GM21423 (cell line): Measurements from ENCODE around the gene MICAL1.
"Not testable (repeated sequence)": the region's sequence is repeated elsewhere in the genome, so short reads cannot be mapped to it uniquely, and the experiment has no call there.

Experiments
- ATAC-seq: cut with Tn5 transposase; IDR thresholded peaks from one replicate; pipeline ENCODE4 v1.9.1; 2021; ENCODE audit warnings: mild to moderate bottlenecking, moderate library complexity; ENCODE audit not compliant: unreplicated experiment

The MICAL1 gene

GRCh38 chr6:109478222-109478805, 22.7 kb upstream of the MICAL1 start:
- no peak for ATAC-seq

- ATAC-seq = peak; percentile 63
Observed at GRCh38 chr6:109477725-109478124, 22.2 kb upstream of the MICAL1 start.

GRCh38 chr6:109477184-109477583, 21.6 kb upstream of the MICAL1 start:
- ATAC-seq = no peak

- no peak for ATAC-seq
Observed at GRCh38 chr6:109475625-109476024, 20.1 kb upstream of the MICAL1 start.

GRCh38 chr6:109474995-109475394, 19.4 kb upstream of the MICAL1 start:
- ATAC-seq = no peak

- ATAC-seq = no peak
Observed at GRCh38 chr6:109473120-109473519, 17.5 kb upstream of the MICAL1 start.

- no peak for ATAC-seq
Observed at GRCh38 chr6:109472132-109472995, 16.8 kb upstream of the MICAL1 start.

- ATAC-seq = no peak
Observed at GRCh38 chr6:109471105-109471810, 15.7 kb upstream of the MICAL1 start.

- ATAC-seq = no peak
Observed at GRCh38 chr6:109469591-109470189, 14.1 kb upstream of the MICAL1 start.

- ATAC-seq = no peak
Observed at GRCh38 chr6:109467696-109468095, 12.1 kb upstream of the MICAL1 start.

GRCh38 chr6:109466212-109466923, 10.8 kb upstream of the MICAL1 start:
- no peak for ATAC-seq

- ATAC-seq = no peak
Observed at GRCh38 chr6:109465772-109466171, 10.2 kb upstream of the MICAL1 start.

GRCh38 chr6:109461733-109462526, 6.4 kb upstream of the MICAL1 start:
- no peak for ATAC-seq

GRCh38 chr6:109461205-109461604, 5.6 kb upstream of the MICAL1 start:
- not testable (repeated sequence) for ATAC-seq

GRCh38 chr6:109460161-109460829, 4.7 kb upstream of the MICAL1 start:
- ATAC-seq = no peak

GRCh38 chr6:109458774-109459531, 3.4 kb upstream of the MICAL1 start:
- peak; percentile 28 for ATAC-seq

- no peak for ATAC-seq
Observed at GRCh38 chr6:109457562-109457996, 2.0 kb upstream of the MICAL1 start.

GRCh38 chr6:109456710-109457561, 1.4 kb upstream of the MICAL1 start:
- no peak for ATAC-seq
